Adipose tissue (tissue), 3 donors: ENCODE measurements around the gene FAM180B. TPM values are rescaled to one million over a fixed set of nuclear protein-coding genes. Genes with fewer than 3 reads are reported as not detected.
"Not testable (repeated sequence)": the region's sequence is repeated elsewhere in the genome, so short reads cannot be mapped to it uniquely, and the experiment has no call there.

Experiments used
- H3K27ac ChIP-seq: one replicate; pipeline ENCODE4 v1.5.1; 2013; ENCODE audit warnings: low read depth, low read length
- WGBS, 3 donors: extraction: QIAGEN DNeasy Blood & Tissue Kit; methylation state at CpG; one replicate each; pipeline ENCODE4 v1.1.7; 2013; 5-methylcytosine and 5-hydroxymethylcytosine counted together
- polyA plus RNA-seq, 3 donors: library from polyadenylated mRNA; stranded (reverse); fragments of 200-250 nt; gene quantifications; one replicate each; pipeline ENCODE4 v1.2.3, GENCODE V29; 2013
- donor health status: healthy with polysubstance abuse.
- donor health status: Bipolar disorder and iron deficiency.
- donor health status: healthy.

FAM180B gene, protein sequence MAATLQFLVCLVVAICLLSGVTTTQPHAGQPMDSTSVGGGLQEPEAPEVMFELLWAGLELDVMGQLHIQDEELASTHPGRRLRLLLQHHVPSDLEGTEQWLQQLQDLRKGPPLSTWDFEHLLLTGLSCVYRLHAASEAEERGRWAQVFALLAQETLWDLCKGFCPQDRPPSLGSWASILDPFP
- 1 to 10 TPM in 1 of 3 donors, under 1 TPM in 1, not detected in 1; 0.43 to 1.8 TPM for polyA plus RNA-seq

- no peak within 1 kb of the TSS for H3K27ac ChIP-seq
- 51 to 73% (median 68%) methylated on average over 12 of the region's 12 CpGs for WGBS, 3 donors
These were observed at the start of gene FAM180B for GRCh38 chr11:47586098-47586855. Gene FAM180B (plus strand): TSS chr11:47586678. CDS start chr11:47586769, 91 bp downstream.

DNA sequence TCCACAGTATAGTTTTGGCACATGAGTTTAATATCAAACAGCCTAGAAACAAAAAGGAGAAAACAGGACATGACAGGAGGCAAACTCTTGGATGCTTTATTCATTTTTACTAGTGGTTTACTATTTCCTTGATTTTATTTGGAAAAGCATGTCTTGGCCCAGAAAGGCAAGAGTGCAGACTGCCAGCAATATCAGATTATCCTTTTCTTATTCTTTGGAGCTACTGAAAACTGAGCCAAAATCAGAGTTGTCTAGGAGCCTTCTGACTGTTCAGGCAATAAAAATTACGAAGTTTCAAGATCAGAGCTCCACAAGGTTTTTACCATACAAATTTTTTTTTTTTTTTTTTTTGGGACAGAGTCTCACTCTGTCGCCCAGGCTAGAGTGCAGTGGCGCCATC lies 49.6 kb upstream of the FAM180B start:
- H3K27ac ChIP-seq, result no peak overlapping the region
- WGBS, 3 donors, result 54 to 85% (median 71%) methylated on average over 3 of the region's 3 CpGs

- 68 to 83% (median 81%) methylated on average over 10 of the region's 10 CpGs for WGBS, 3 donors
- H3K27ac ChIP-seq, result no peak overlapping the region
These were observed 47.5 kb upstream of the FAM180B start for GRCh38 chr11:47538741-47539565.

DNA sequence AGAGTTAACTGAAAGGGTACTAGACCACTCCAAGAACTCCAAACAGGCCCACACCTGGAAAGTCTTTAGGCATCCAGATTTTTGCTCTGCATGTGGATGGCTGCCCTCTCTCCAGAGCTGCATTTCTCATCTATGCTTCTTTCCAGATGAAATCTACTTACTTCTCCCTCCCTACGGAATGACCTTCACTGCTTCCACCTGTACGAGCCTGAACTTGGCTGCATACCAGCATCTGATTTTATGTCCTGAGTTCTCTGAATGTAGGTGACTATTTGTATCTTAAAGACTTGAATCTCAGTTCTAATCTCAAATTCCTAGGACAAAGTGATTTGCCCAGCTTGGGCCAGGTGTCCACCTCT lies 46.8 kb upstream of the FAM180B start:
- H3K27ac ChIP-seq, result no peak overlapping the region

GRCh38 chr11:47541070-47541469 lies 45.4 kb upstream of the FAM180B start:
- 91 to 98% (median 94%) methylated on average over 2 of the region's 2 CpGs for WGBS, 3 donors
- H3K27ac ChIP-seq, result no peak overlapping the region

More for the DNA sequence above, 46.8 kb upstream of the FAM180B start:
- WGBS, 3 donors, result 18 to 60% (median 54%) methylated on average over 2 of the region's 2 CpGs

- WGBS, 3 donors, result 96 to 98% (median 96%) methylated on average over 6 of the region's 6 CpGs
- no peak overlapping the region for H3K27ac ChIP-seq
These were observed 41.2 kb upstream of the FAM180B start for GRCh38 chr11:47545298-47545697.

- 94 to 95% (median 94%) methylated on average over 7 of the region's 7 CpGs for WGBS, 3 donors
- H3K27ac ChIP-seq, result not testable (repeated sequence)
These were observed 40.2 kb upstream of the FAM180B start for GRCh38 chr11:47546274-47546673.

- 67 to 77% (median 74%) methylated on average over 10 of the region's 10 CpGs for WGBS, 3 donors
- no peak overlapping the region for H3K27ac ChIP-seq
These were observed 36.0 kb upstream of the FAM180B start for GRCh38 chr11:47550288-47551047.

- no peak overlapping the region for H3K27ac ChIP-seq
These were observed 35.4 kb upstream of the FAM180B start for GRCh38 chr11:47551086-47551485.

DNA sequence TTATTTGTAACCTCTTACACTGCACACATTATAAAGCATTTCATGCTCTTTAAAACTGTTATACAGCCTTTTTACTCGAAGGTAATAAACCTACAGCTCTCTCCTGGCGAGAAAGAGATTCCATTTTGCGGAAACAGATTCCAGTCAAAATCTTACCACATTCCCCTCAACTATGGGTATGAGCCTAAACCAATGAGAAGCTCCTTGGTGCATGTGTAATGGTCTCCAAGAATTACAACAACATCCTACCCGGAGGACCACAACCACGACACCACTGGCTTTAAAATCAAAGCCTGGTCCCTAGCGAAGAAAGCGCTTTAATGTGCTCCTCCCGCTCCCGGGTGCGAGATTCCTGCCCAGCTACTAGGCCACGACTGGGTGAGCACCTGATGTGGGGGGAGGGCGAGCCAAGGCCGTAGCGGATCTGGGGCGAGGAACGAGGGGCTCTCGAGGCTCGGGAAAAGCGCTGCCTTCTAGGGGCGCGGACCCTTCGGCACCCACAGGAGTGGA lies 34.4 kb upstream of the FAM180B start:
- 2% methylated on average over 22 of the region's 22 CpGs for WGBS, 3 donors

GRCh38 chr11:47552566-47553405 lies 33.7 kb upstream of the FAM180B start, which contains the start of gene CELF1:
Gene CELF1 (minus strand): TSS chr11:47553132. CDS start chr11:47499523, 53,609 bp downstream.
- 0 to 1% (median 0%) methylated on average over 63 to 88 of the region's 89 CpGs for WGBS, 3 donors
- H3K27ac ChIP-seq, result peak within 1 kb of the TSS; percentile 34

More for the DNA sequence above, 34.4 kb upstream of the FAM180B start:
- H3K27ac ChIP-seq, result peak overlapping the region; percentile 34

DNA sequence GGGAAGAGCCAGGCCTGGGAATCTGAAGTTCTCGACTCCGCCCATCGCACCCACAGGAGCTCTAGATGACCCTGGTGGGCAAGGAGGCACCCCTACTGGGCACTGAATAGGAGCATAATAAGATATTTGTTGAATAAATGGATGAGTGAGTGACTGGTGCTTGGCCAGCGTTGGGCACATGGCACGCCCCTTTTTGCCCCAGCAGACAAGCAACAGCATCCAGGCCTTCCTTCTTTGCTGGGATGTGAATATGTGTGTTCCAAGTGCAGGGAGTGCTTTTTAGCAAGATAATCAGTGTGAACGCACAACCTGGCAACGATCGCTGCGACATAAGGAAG lies 33.1 kb upstream of the FAM180B start:
- WGBS, 3 donors, result 5 to 12% (median 8%) methylated on average over 9 of the region's 9 CpGs
- H3K27ac ChIP-seq, result no peak overlapping the region

GRCh38 chr11:47557004-47557403 lies 29.5 kb upstream of the FAM180B start:
- 83 to 97% (median 97%) methylated on average over 11 to 12 of the region's 12 CpGs for WGBS, 3 donors
- not testable (repeated sequence) for H3K27ac ChIP-seq

DNA sequence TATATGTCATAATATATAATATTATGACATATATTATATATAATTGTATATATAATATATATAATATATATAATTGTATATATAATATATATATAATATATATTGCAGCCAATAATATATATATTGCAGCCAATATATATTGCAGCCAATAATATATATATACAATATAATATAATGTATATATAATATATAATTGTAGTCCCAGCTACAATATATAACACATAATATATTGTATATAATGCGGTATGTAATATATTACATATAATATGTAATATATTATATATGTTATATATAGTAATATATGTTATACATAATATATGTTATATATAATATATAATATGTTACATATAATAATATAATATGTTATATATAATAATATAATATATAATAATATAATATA lies 27.8 kb upstream of the FAM180B start:
- H3K27ac ChIP-seq, result no peak overlapping the region
- 94 to 98% (median 96%) methylated on average over 1 of the region's 1 CpG for WGBS, 3 donors

GRCh38 chr11:47560426-47560825 lies 26.1 kb upstream of the FAM180B start:
- 60 to 83% (median 65%) methylated on average over 2 of the region's 2 CpGs for WGBS, 3 donors
- H3K27ac ChIP-seq, result no peak overlapping the region

- H3K27ac ChIP-seq, result not testable (repeated sequence)
- 74 to 98% (median 91%) methylated on average over 4 of the region's 4 CpGs for whole genome bisulfite sequencing, 3 donors
These were observed 24.1 kb upstream of the FAM180B start for GRCh38 chr11:47562393-47562792.

- H3K27ac ChIP-seq, result not testable (repeated sequence)
- 93 to 94% (median 93%) methylated on average over 10 of the region's 10 CpGs for WGBS, 3 donors
These were observed 22.1 kb upstream of the FAM180B start for GRCh38 chr11:47564366-47564765.
